Neutrophil (primary cell): ENCODE measurements around the gene CHST5.

Source experiments
- H3K27ac ChIP-seq: fragments of 200-600 bp; sonication (generic); 2 replicates; pipeline ENCODE4 v1.5.1; 2016; ENCODE audit warnings: mild to moderate bottlenecking, moderate library complexity
- H3K27me3 ChIP-seq: fragments of 200-600 bp; sonication (generic); 2 replicates; pipeline ENCODE4 v1.6.0; 2016; ENCODE audit warnings: mild to moderate bottlenecking
- H3K36me3 ChIP-seq: fragments of 200-600 bp; sonication (generic); 2 replicates; pipeline ENCODE4 v1.5.1; 2017
- H3K4me1 ChIP-seq, 2 experiments: fragments of 200-600 bp in 1 of 2; sonication (generic) in 1 of 2; 1 replicate in 1 of 2; 2 replicates in 1 of 2; pipeline versions ENCODE4 v1.5.1 to v1.6.1; 2013 to 2016; ENCODE audit warnings: low read depth in 1 of 2, low read length in 1 of 2, mild to moderate bottlenecking in 1 of 2, moderate library complexity in 1 of 2; ENCODE audit not compliant: control insufficient read depth in 1 of 2, insufficient read depth in 1 of 2
- H3K4me3 ChIP-seq, 2 experiments: fragments of 200-600 bp in 1 of 2; sonication (generic) in 1 of 2; 1 replicate in 1 of 2; 2 replicates in 1 of 2; pipeline ENCODE4 v1.5.1; 2013 to 2016; ENCODE audit warnings: low read depth in 1 of 2, low read length in 1 of 2, mild to moderate bottlenecking in 1 of 2, moderate library complexity in 1 of 2
- H3K9me3 ChIP-seq: fragments of 200-600 bp; sonication (generic); 2 replicates; pipeline ENCODE4 v1.5.1; 2016
- CTCF ChIP-seq: fragments of 200-600 bp; sonication (generic); IDR thresholded peaks from 2 replicates; pipeline ENCODE4 v1.5.1; 2016; ENCODE audit warnings: antibody characterized with exemption

Gene CHST5

GRCh38 chr16:75488322-75488721 lies 47.6 kb downstream of the CHST5 start:
- Histone ChIP-seq H3K4me3 (no peak overlapping the region), H3K27me3 (peaks cover 21% of the 10 kb centered on the region), H3K9me3 (no peaks in the 10 kb centered on the region), H3K36me3 (no peaks in the 10 kb centered on the region), H3K27ac (no peak overlapping the region), H3K4me1 (no peaks in the 10 kb centered on the region)
- TF ChIP-seq CTCF, result no peak

- H3K27me3 ChIP-seq, result peaks cover 6% of the 10 kb centered on the region
Observed at GRCh38 chr16:75486676-75487313, 49.1 kb downstream of the CHST5 start.

GRCh38 chr16:75486014-75486675 lies 49.8 kb downstream of the CHST5 start:
- no peaks in the 10 kb centered on the region for H3K27me3 ChIP-seq
- H3K4me1 ChIP-seq, result no peaks in the 10 kb centered on the region
- no peak overlapping the region for H3K4me3 ChIP-seq
- no peak for TF ChIP-seq CTCF
- no peaks in the 10 kb centered on the region for H3K36me3 ChIP-seq
- H3K27ac ChIP-seq, result no peak overlapping the region
- no peaks in the 10 kb centered on the region for H3K9me3 ChIP-seq

More at GRCh38 chr16:75486676-75487313, 49.1 kb downstream of the CHST5 start:
- no peak for TF ChIP-seq CTCF
- Histone ChIP-seq H3K4me3 (no peak overlapping the region), H3K27ac (no peak overlapping the region), H3K9me3 (no peaks in the 10 kb centered on the region), H3K4me1 (no peaks in the 10 kb centered on the region), H3K36me3 (no peaks in the 10 kb centered on the region)

- H3K9me3 ChIP-seq, result no peaks in the 10 kb centered on the region
- no peak overlapping the region for H3K4me3 ChIP-seq
- no peak for TF ChIP-seq CTCF
- no peaks in the 10 kb centered on the region for H3K36me3 ChIP-seq
- no peak overlapping the region for H3K27ac ChIP-seq
- H3K27me3 ChIP-seq, result no peaks in the 10 kb centered on the region
- no peaks in the 10 kb centered on the region for H3K4me1 ChIP-seq
Observed at GRCh38 chr16:75485230-75486013, 50.5 kb downstream of the CHST5 start.

GRCh38 chr16:75483222-75483621 lies 52.7 kb downstream of the CHST5 start:
- Histone ChIP-seq H3K27ac (no peak overlapping the region), H3K4me3 (no peak overlapping the region), H3K9me3 (no peaks in the 10 kb centered on the region), H3K4me1 (no peaks in the 10 kb centered on the region), H3K27me3 (no peaks in the 10 kb centered on the region), H3K36me3 (no peaks in the 10 kb centered on the region)
- TF ChIP-seq CTCF, result no peak
